ENCODE data around the gene TMEM248.

TMEM248 gene

GRCh38 chr7:66930341-66930740 is 9.3 kb downstream of the TMEM248 start:
- Histone ChIP-seq H3K36me3 (replicated peaks) (no peaks in the 10 kb centered on the region), H3K27me3 (replicated peaks) (no peaks in the 10 kb centered on the region), H3K4me3 (ENCODE audit: low read depth, low read length) (no peak overlapping the region), H3K27ac (no peak overlapping the region)
- DNase-seq: peak; percentile 36
- no peak for TF ChIP-seq CTCF (IDR thresholded peaks at IDR 0.05; ENCODE audit: low read depth, low read length, missing control alignments)
- in situ Hi-C loops (cut with HindIII; ENCODE audit: low pct_ligation_motif_present, low sequenced_read_pairs): no loop called here

- TF ChIP-seq CTCF (IDR thresholded peaks at IDR 0.05; ENCODE audit: low read depth, low read length, missing control alignments): no peak
- Histone ChIP-seq H3K27me3 (replicated peaks) (no peaks in the 10 kb centered on the region), H3K4me3 (ENCODE audit: low read depth, low read length) (no peak overlapping the region), H3K36me3 (replicated peaks) (no peaks in the 10 kb centered on the region), H3K27ac (no peak overlapping the region)
- in situ Hi-C loops (cut with HindIII; ENCODE audit: low pct_ligation_motif_present, low sequenced_read_pairs): no loop called here
- no peak for DNase-seq
These were observed 12.4 kb downstream of the TMEM248 start for GRCh38 chr7:66933469-66933868.

GRCh38 chr7:66937940-66938339 is 16.9 kb downstream of the TMEM248 start:
- no peak for TF ChIP-seq CTCF (IDR thresholded peaks at IDR 0.05; ENCODE audit: low read depth, low read length, missing control alignments)
- no peaks in the 10 kb centered on the region for H3K27me3 ChIP-seq (replicated peaks)
- no peak overlapping the region for H3K4me3 ChIP-seq (ENCODE audit: low read depth, low read length)
- H3K36me3 ChIP-seq (replicated peaks): peaks cover 4% of the 10 kb centered on the region
- no peak for DNase-seq
- in situ Hi-C loops (cut with HindIII; ENCODE audit: low pct_ligation_motif_present, low sequenced_read_pairs): no loop called here
- H3K27ac ChIP-seq: no peak overlapping the region

- no peak for DNase-seq
- no peak overlapping the region for H3K27ac ChIP-seq
- no peak overlapping the region for H3K4me3 ChIP-seq (ENCODE audit: low read depth, low read length)
- H3K36me3 ChIP-seq (replicated peaks): peaks cover 9% of the 10 kb centered on the region
- in situ Hi-C loops (cut with HindIII; ENCODE audit: low pct_ligation_motif_present, low sequenced_read_pairs): no loop called here
- no peaks in the 10 kb centered on the region for H3K27me3 ChIP-seq (replicated peaks)
- no peak for TF ChIP-seq CTCF (IDR thresholded peaks at IDR 0.05; ENCODE audit: low read depth, low read length, missing control alignments)
These were observed 18.3 kb downstream of the TMEM248 start for GRCh38 chr7:66939325-66939724.

GRCh38 chr7:66946545-66946944 is 25.5 kb downstream of the TMEM248 start:
- peaks cover 43% of the 10 kb centered on the region for H3K36me3 ChIP-seq (replicated peaks)
- no peak for TF ChIP-seq CTCF (IDR thresholded peaks at IDR 0.05; ENCODE audit: low read depth, low read length, missing control alignments)

GRCh38 chr7:66948480-66949109 is 27.6 kb downstream of the TMEM248 start:
- no peak overlapping the region for H3K4me3 ChIP-seq (ENCODE audit: low read depth, low read length)
- H3K27ac ChIP-seq: no peak overlapping the region
- DNase-seq: no peak
- no peaks in the 10 kb centered on the region for H3K27me3 ChIP-seq (replicated peaks)
- in situ Hi-C loops (cut with HindIII; ENCODE audit: low pct_ligation_motif_present, low sequenced_read_pairs): no loop called here
- no peak for TF ChIP-seq CTCF (IDR thresholded peaks at IDR 0.05; ENCODE audit: low read depth, low read length, missing control alignments)
- peaks cover 45% of the 10 kb centered on the region for H3K36me3 ChIP-seq (replicated peaks)

More at GRCh38 chr7:66946545-66946944, 25.5 kb downstream of the TMEM248 start:
- in situ Hi-C loops (cut with HindIII; ENCODE audit: low pct_ligation_motif_present, low sequenced_read_pairs): no loop called here
- Histone ChIP-seq H3K27me3 (replicated peaks) (no peaks in the 10 kb centered on the region), H3K4me3 (ENCODE audit: low read depth, low read length) (no peak overlapping the region), H3K27ac (no peak overlapping the region)
- DNase-seq: no peak
